Astrocyte of the cerebellum (primary cell): ENCODE measurements around the gene SYNJ2.
"Not testable (repeated sequence)": the region's sequence is repeated elsewhere in the genome, so short reads cannot be mapped to it uniquely, and the experiment has no call there.

Experiments
- DNase-seq: peaks from one replicate; pipeline ENCODE4 v3.0.0-alpha.2; 2011; ENCODE audit warnings: low read depth
- H3K4me3 ChIP-seq: 2 replicates; pipeline ENCODE4 v1.5.1; 2011; ENCODE audit warnings: mild to moderate bottlenecking, low read depth, low read length, moderate library complexity
- in situ Hi-C: cut with HindIII; loops from 2 replicates; pipeline ENCODE4 v1.10.0; 2017; ENCODE audit warnings: low sequenced_read_pairs
- TF ChIP-seq, protein P1 (sequence below): IDR thresholded peaks from 2 replicates; pipeline ENCODE4 v1.5.1; 2012; ENCODE audit warnings: low read length, low read depth, moderate library complexity, mild to moderate bottlenecking; ENCODE audit errors: missing control alignments

SYNJ2 gene

GRCh38 chr6:157967020-157967419 lies 14.6 kb upstream of the SYNJ2 start:
- in situ Hi-C loops, result no loop called here

DNA sequence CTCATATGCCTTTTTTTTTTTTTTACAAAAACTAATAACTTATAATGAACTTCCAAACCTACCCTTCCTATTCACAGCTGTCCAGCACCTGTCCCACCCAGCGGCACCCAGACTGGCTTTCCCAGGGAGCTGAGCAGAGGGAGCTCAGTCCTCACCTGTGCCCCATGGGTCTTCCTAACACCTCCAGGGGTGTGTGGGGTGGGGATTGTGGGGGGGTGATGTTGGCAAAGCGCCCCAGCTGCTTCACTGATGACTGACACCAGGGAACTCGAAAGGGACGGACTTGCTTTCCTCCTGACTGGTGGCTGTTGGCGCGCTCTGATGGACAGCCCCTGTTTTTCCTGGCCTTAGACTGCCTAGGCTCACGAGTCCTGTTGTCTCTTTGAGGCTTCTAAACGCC lies 14.2 kb upstream of the SYNJ2 start:
- no peak overlapping the region for H3K4me3 ChIP-seq
- TF ChIP-seq, protein P1, sequence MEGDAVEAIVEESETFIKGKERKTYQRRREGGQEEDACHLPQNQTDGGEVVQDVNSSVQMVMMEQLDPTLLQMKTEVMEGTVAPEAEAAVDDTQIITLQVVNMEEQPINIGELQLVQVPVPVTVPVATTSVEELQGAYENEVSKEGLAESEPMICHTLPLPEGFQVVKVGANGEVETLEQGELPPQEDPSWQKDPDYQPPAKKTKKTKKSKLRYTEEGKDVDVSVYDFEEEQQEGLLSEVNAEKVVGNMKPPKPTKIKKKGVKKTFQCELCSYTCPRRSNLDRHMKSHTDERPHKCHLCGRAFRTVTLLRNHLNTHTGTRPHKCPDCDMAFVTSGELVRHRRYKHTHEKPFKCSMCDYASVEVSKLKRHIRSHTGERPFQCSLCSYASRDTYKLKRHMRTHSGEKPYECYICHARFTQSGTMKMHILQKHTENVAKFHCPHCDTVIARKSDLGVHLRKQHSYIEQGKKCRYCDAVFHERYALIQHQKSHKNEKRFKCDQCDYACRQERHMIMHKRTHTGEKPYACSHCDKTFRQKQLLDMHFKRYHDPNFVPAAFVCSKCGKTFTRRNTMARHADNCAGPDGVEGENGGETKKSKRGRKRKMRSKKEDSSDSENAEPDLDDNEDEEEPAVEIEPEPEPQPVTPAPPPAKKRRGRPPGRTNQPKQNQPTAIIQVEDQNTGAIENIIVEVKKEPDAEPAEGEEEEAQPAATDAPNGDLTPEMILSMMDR, result no peak
- no peak for DNase-seq
- in situ Hi-C loops, result no loop called here

More at GRCh38 chr6:157967020-157967419, 14.6 kb upstream of the SYNJ2 start:
- H3K4me3 ChIP-seq, result no peak overlapping the region
- TF ChIP-seq, protein P1, result no peak
- no peak for DNase-seq

- in situ Hi-C loops, result loop anchor here (5.0 kb wide), 1 partner anchor 55 kb away; no protein-coding TSS in a partner anchor
- not testable (repeated sequence) for H3K4me3 ChIP-seq, DNase-seq
Measured at GRCh38 chr6:157972177-157972576, 9.5 kb upstream of the SYNJ2 start.

DNA sequence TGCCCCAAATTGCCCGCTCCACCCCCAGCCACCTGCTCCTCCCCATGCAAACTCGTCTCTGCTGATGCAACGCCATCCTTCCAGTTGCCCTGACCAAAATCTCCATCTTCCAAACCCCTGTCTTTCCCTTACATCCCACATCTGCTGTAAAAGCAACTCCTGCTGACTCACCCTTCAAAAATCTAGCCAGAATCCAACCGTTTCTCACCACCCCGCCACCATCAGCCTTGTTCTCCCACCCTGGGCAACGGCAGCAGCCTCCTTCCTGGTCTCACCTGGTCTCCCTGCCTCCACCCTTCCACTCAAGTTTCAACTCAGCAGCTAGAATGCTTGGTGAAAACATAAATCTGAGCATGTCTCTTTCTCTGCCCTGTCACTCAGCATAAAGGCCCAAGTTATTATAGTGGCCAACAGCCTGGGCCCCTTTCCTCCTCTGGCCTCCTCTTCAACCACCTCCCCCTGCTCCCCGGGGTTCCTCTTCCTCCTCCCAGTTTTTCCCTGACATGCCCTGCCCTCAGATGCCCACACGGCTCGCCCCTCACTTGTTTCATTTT lies 7.2 kb upstream of the SYNJ2 start:
- DNase-seq, result no peak
- in situ Hi-C loops, result loop anchor here (5.0 kb wide), 1 partner anchor 53 kb away; no protein-coding TSS in a partner anchor
- no peak overlapping the region for H3K4me3 ChIP-seq
- TF ChIP-seq, protein P1, result no peak

GRCh38 chr6:157974967-157975366 lies 6.7 kb upstream of the SYNJ2 start:
- in situ Hi-C loops, result loop anchor here (5.0 kb wide), 1 partner anchor 52 kb away; no protein-coding TSS in a partner anchor
- H3K4me3 ChIP-seq, result no peak overlapping the region
- TF ChIP-seq, protein P1, result no peak
- DNase-seq, result no peak

- in situ Hi-C loops, result no loop called here
- DNase-seq, result no peak
- no peak overlapping the region for H3K4me3 ChIP-seq
- TF ChIP-seq, protein P1, result no peak
Measured at GRCh38 chr6:157975456-157975855, 6.2 kb upstream of the SYNJ2 start.

- in situ Hi-C loops, result no loop called here
- no peak overlapping the region for H3K4me3 ChIP-seq
- TF ChIP-seq, protein P1, result no peak
- no peak for DNase-seq
Measured at GRCh38 chr6:157976345-157977175, 5.1 kb upstream of the SYNJ2 start.
